HCT116 (cell line): ENCODE results near the gene DNM3. TPM values are rescaled to one million over a fixed set of nuclear protein-coding genes. Genes with fewer than 3 reads are reported as not detected.
"Not testable (repeated sequence)": the region's sequence is repeated elsewhere in the genome, so short reads cannot be mapped to it uniquely, and the experiment has no call there.

Experiments
- ATAC-seq: fragments of 200-7000 bp; cut with Tn5 transposase; 2 replicates; pipeline ENCODE4 v1.9.1; 2020; ENCODE audit warnings: mild to moderate bottlenecking, moderate library complexity
- BruUV-seq: library from RNA; stranded (reverse); fragments of 400-500 nt; replicated peaks from 2 replicates; lab custom pipeline; 2021; lab: Mats Ljungman, UMichigan
- CTCF ChIA-PET: fragments of 300-600 bp; sonication (Branson Sonifier 250); formaldehyde crosslinking; loops from one replicate; lab custom pipeline; 2021; ENCODE audit warnings: antibody characterized with exemption; lab: Charles Lee
- POLR2A ChIA-PET: fragments of 300-600, 350-600 bp; sonication (Branson Sonifier 250); formaldehyde crosslinking; loops from one replicate; lab custom pipeline; 2021; ENCODE audit warnings: antibody characterized with exemption; lab: Charles Lee
- RAD21 ChIA-PET, 2 experiments: fragments of 300-600 bp; sonication (Branson Sonifier 250); formaldehyde crosslinking; loops; one replicate each; lab custom pipeline; 2023; ENCODE audit warnings: low total read pairs in 2 of 2; ENCODE audit not compliant: uncharacterized antibody in 2 of 2, unreplicated experiment in 2 of 2, low non-redundant PET in 1 of 2; lab: Charles Lee
- DNase-seq: peaks from one replicate; pipeline ENCODE4 v3.0.0-alpha.2; 2010; ENCODE audit warnings: low read depth, low spot score
- H2AFZ ChIP-seq: fragments of 200-600 bp; shearing (Covaris generic), sonication (generic); 2 replicates; pipeline ENCODE4 v1.6.1; 2017; ENCODE audit warnings: low read depth, mixed run types, mixed read lengths, antibody characterized with exemption, low read length; ENCODE audit not compliant: poor library complexity, severe bottlenecking
- H3K27ac ChIP-seq: 2 replicates; pipeline ENCODE4 v1.5.1; 2012; ENCODE audit warnings: low read depth, low read length
- H3K27me3 ChIP-seq: fragments of 200-600 bp; sonication (generic); 2 replicates; pipeline ENCODE4 v1.6.1; 2016; ENCODE audit warnings: mixed run types, low read length, mixed read lengths; ENCODE audit not compliant: insufficient read depth
- H3K36me3 ChIP-seq, 2 experiments: fragments of 200-500 bp in 1 of 2; fragments of 200-600 bp in 1 of 2; sonication (Bioruptor generic) in 1 of 2; sonication (generic) in 1 of 2; 2 replicates each; pipeline versions ENCODE4 v1.5.1 to v1.6.1; 2014 to 2016; ENCODE audit warnings: low read length in 2 of 2, inconsistent platforms in 1 of 2, mixed read lengths in 1 of 2, mixed run types in 1 of 2; ENCODE audit not compliant: insufficient read depth in 2 of 2, control insufficient read depth in 1 of 2
- H3K4me1 ChIP-seq, 2 experiments: fragments of 200-600 bp in 1 of 2; sonication (generic) in 1 of 2; 2 replicates each; pipeline versions ENCODE4 v1.5.1 to v1.6.1; 2012 to 2017; ENCODE audit warnings: low read length in 2 of 2, inconsistent platforms in 1 of 2, mild to moderate bottlenecking in 1 of 2, mixed read lengths in 1 of 2, mixed run types in 1 of 2, moderate library complexity in 1 of 2; ENCODE audit not compliant: insufficient read depth in 2 of 2, control insufficient read depth in 1 of 2
- H3K4me2 ChIP-seq: fragments of 200-600 bp; sonication (generic); 2 replicates; pipeline ENCODE4 v1.6.1; 2017; ENCODE audit warnings: mixed run types, low read length, mixed read lengths
- H3K4me3 ChIP-seq, 2 experiments: fragments of 200-600 bp in 1 of 2; sonication (generic) in 1 of 2; replicated peaks in 1 of 2; 2 replicates each; pipeline ENCODE4 v1.5.1; 2011 to 2016; ENCODE audit warnings: low read length in 2 of 2, control low read depth in 1 of 2, low read depth in 1 of 2, mild to moderate bottlenecking in 1 of 2, mixed read lengths in 1 of 2, mixed run types in 1 of 2
- H3K79me2 ChIP-seq: fragments of 200-600 bp; sonication (generic); 2 replicates; pipeline ENCODE4 v1.6.1; 2017; ENCODE audit warnings: mild to moderate bottlenecking, mixed run types, low read length, moderate library complexity, mixed read lengths; ENCODE audit not compliant: insufficient read depth
- H3K9ac ChIP-seq: fragments of 200-600 bp; sonication (generic); 2 replicates; pipeline ENCODE4 v1.6.1; 2016; ENCODE audit warnings: low read length, mixed read lengths
- H3K9me2 ChIP-seq: fragments of 200-600 bp; sonication (generic), shearing (Covaris generic); 2 replicates; pipeline ENCODE4 v1.6.1; 2017; ENCODE audit warnings: mixed run types, mild to moderate bottlenecking, moderate library complexity; ENCODE audit not compliant: insufficient read depth
- H3K9me3 ChIP-seq, 2 experiments: fragments of 200-500 bp in 1 of 2; fragments of 200-600 bp in 1 of 2; sonication (Bioruptor generic) in 1 of 2; sonication (generic) in 1 of 2; 2 replicates each; pipeline ENCODE4 v1.6.1; 2014 to 2017; ENCODE audit warnings: low read length in 2 of 2, mixed read lengths in 2 of 2, inconsistent platforms in 1 of 2, low read depth in 1 of 2, mild to moderate bottlenecking in 1 of 2, mixed run types in 1 of 2, moderate library complexity in 1 of 2; ENCODE audit not compliant: control insufficient read depth in 1 of 2, insufficient read depth in 1 of 2
- H4K20me1 ChIP-seq: fragments of 200-600 bp; sonication (generic), shearing (Covaris generic); 2 replicates; pipeline ENCODE4 v1.6.1; 2017; ENCODE audit warnings: mixed run types, mild to moderate bottlenecking, moderate library complexity; ENCODE audit not compliant: insufficient read depth
- ELF1 ChIP-seq: IDR thresholded peaks from 2 replicates; pipeline ENCODE4 v1.6.1; 2012; ENCODE audit warnings: low read depth, borderline replicate concordance
- EZH2 ChIP-seq: fragments of 200-600 bp; sonication (generic); IDR thresholded peaks from 2 replicates; pipeline ENCODE4 v1.6.1; 2017; ENCODE audit warnings: antibody characterized with exemption, mixed run types
- EZH2phosphoT487 ChIP-seq: fragments of 200-600 bp; IDR thresholded peaks from 2 replicates; pipeline ENCODE4 v1.6.1; 2018; ENCODE audit warnings: antibody characterized with exemption, borderline replicate concordance
- JUND ChIP-seq: IDR thresholded peaks from 2 replicates; pipeline ENCODE4 v1.6.1; 2012
- POLR2A ChIP-seq: IDR thresholded peaks from 2 replicates; pipeline ENCODE4 v1.7.0; 2011; ENCODE audit warnings: borderline replicate concordance; ENCODE audit not compliant: insufficient read depth, insufficient read length; ENCODE audit errors: extremely low read depth
- SIN3A ChIP-seq: IDR thresholded peaks from 2 replicates; pipeline ENCODE4 v1.6.1; 2012; ENCODE audit warnings: low read depth
- SP1 ChIP-seq: IDR thresholded peaks from 2 replicates; pipeline ENCODE4 v1.6.1; 2012; ENCODE audit warnings: low read depth
- ZFX ChIP-seq: fragments of 450-650 bp; IDR thresholded peaks from 2 replicates; pipeline ENCODE4 v1.6.1; 2017
- intact Hi-C: fragments of 100-400 bp; cut with micrococcal nuclease; formaldehyde crosslinking; loops from 2 replicates; pipeline ENCODE4 v1.10.0; 2022
- total RNA-seq: library from RNA; stranded (reverse); gene quantifications from one replicate; pipeline ENCODE4 v1.2.1, GENCODE V29; 2021; ENCODE audit not compliant: unreplicated experiment
- TF ChIP-seq, protein P1 (sequence below): IDR thresholded peaks from 2 replicates; pipeline ENCODE4 v1.6.1; 2012

Gene DNM3
- total RNA-seq, 1 experiment from 2014 or later = 3.1 TPM

GRCh38 chr1:172054172-172054571 is 212.9 kb downstream of the DNM3 start:
- CTCF ChIA-PET = no interaction called here
- no peaks in the 10 kb centered on the region for H3K36me3 ChIP-seq
- no peak for ATAC-seq
- BruUV-seq = no TSS peak
- H3K4me3 ChIP-seq = no peak overlapping the region
- H3K4me1 ChIP-seq = no peaks in the 10 kb centered on the region
- DNase-seq = no peak
- RAD21 ChIA-PET = no interaction called here
- no peak overlapping the region for H3K4me2 ChIP-seq
- H3K9ac ChIP-seq = no peak overlapping the region
- no peaks in the 10 kb centered on the region for H3K79me2 ChIP-seq
- POLR2A ChIA-PET = no interaction called here
- H3K9me2 ChIP-seq = no peaks in the 10 kb centered on the region
- no peaks in the 10 kb centered on the region for H3K27me3 ChIP-seq
- H3K27ac ChIP-seq = no peak overlapping the region
- no peaks in the 10 kb centered on the region for H3K9me3 ChIP-seq
- no peak for TF ChIP-seq ELF1
- TF ChIP-seq, protein P1, sequence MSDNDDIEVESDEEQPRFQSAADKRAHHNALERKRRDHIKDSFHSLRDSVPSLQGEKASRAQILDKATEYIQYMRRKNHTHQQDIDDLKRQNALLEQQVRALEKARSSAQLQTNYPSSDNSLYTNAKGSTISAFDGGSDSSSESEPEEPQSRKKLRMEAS = no peak
- TF ChIP-seq SP1 = no peak
- TF ChIP-seq EZH2phosphoT487 = no peak
- no peak for TF ChIP-seq ZFX
- no peak for TF ChIP-seq POLR2A
- TF ChIP-seq EZH2 = no peak
- no peak for TF ChIP-seq JUND
- no peak for TF ChIP-seq SIN3A
- no peak overlapping the region for H2AFZ ChIP-seq
- no peaks in the 10 kb centered on the region for H4K20me1 ChIP-seq
- intact Hi-C loops = no loop called here

DNA sequence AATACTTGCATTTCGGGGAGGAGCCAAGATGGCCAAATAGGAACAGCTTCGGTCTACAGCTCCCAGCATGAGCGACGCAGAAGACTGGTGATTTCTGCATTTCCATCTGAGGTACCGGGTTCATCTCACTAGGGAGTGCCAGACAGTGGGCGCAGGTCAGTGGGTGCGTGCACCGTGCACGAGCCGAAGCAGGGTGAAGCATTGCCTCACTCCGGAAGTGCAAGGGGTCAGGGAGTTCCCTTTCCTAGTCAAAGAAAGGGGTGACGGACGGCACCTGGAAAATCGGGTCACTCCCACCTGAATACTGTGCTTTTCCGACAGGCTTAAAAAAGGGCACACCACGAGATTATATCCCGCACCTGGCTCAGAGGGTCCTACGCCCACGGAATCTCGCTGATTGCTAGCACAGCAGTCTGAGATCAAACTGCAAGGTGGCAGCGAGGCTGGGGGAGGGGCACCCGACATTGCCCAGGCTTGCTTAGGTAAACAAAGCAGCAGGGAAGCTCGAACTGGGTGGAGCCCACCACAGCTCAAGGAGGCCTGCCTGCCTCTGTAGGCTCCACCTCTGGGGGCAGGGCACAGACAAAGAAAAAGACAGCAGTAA is 214.6 kb downstream of the DNM3 start:
- RAD21 ChIA-PET, POLR2A ChIA-PET, intact Hi-C loops, H3K9me3 ChIP-seq, H3K4me2 ChIP-seq, CTCF ChIA-PET, ATAC-seq, H3K36me3 ChIP-seq, H2AFZ ChIP-seq, H3K9ac ChIP-seq, H3K27ac ChIP-seq, H3K4me3 ChIP-seq, H4K20me1 ChIP-seq, H3K79me2 ChIP-seq, H3K4me1 ChIP-seq, H3K27me3 ChIP-seq, BruUV-seq, DNase-seq, H3K9me2 ChIP-seq: not testable (repeated sequence)
